ENCODE data around the gene THBS2. TPM values are rescaled to one million over a fixed set of nuclear protein-coding genes. Genes with fewer than 3 reads are reported as not detected.

The THBS2 gene
- total and polyA plus RNA-seq, 2 donors (not counting 3 experiments of a cell fraction or from before 2014, with no cell fraction given), result 0.08 TPM; not detected in 1

GRCh38 chr6:169225887-169226286, 27.8 kb downstream of the THBS2 start:
- intact Hi-C loops (cut with micrococcal nuclease), result no loop called here
- no peaks in the 10 kb centered on the region for H3K79me2 ChIP-seq (ENCODE audit: control insufficient read depth, insufficient read depth, low read length)
- ChIA-PET CTCF (no interaction called here), POLR2A (no interaction called here)
- TF ChIP-seq JUN (IDR thresholded peaks at IDR 0.05; ENCODE audit: borderline replicate concordance, insufficient read depth, insufficient read length, low read depth) (no peak), FOS (IDR thresholded peaks at IDR 0.05; ENCODE audit: borderline replicate concordance, insufficient read depth, low read length) (no peak), POLR2AphosphoS5 (IDR thresholded peaks at IDR 0.05; ENCODE audit: insufficient read depth, low read depth, low read length) (no peak), POLR2A (IDR thresholded peaks at IDR 0.05; ENCODE audit: low read depth, low read length) (no peak), GATA2 (IDR thresholded peaks at IDR 0.05; ENCODE audit: insufficient read depth, insufficient read length, low read depth, low read length) (no peak), CTCF (IDR thresholded peaks at IDR 0.05; ENCODE audit: extremely low read depth in 1 of 2, insufficient read depth in 1 of 2, low read depth in 1 of 2, low read length in 2 of 2) (no peak), MYC (IDR thresholded peaks at IDR 0.05; ENCODE audit: low read depth, low read length) (no peak), EZH2 (IDR thresholded peaks at IDR 0.05; ENCODE audit: borderline replicate concordance, low read depth, low read length, severe bottlenecking) (no peak)
- TF ChIP-seq, protein P1, sequence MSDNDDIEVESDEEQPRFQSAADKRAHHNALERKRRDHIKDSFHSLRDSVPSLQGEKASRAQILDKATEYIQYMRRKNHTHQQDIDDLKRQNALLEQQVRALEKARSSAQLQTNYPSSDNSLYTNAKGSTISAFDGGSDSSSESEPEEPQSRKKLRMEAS (IDR thresholded peaks at IDR 0.05; ENCODE audit: insufficient read depth, insufficient read length), result no peak
- dilution Hi-C loops (cut with MboI; ENCODE audit: extremely low pct_ligation_motif_present, low sequenced_read_pairs), result no loop called here
- no peaks in the 10 kb centered on the region for H3K4me1 ChIP-seq (ENCODE audit: control insufficient read depth, extremely low read depth, insufficient read depth, low read length)
- no peaks in the 10 kb centered on the region for H3K9me1 ChIP-seq (replicated peaks; ENCODE audit: control insufficient read depth, extremely low read depth, insufficient read depth, low read length)
- H3K27me3 ChIP-seq (ENCODE audit: control insufficient read depth in 2 of 2, insufficient read depth in 2 of 2, low read length in 2 of 2), result no peaks in the 10 kb centered on the region
- no peak overlapping the region for H3K27ac ChIP-seq (ENCODE audit: insufficient read depth, low read depth, low read length)
- no peaks in the 10 kb centered on the region for H4K20me1 ChIP-seq (replicated peaks; ENCODE audit: control insufficient read depth, extremely low read depth, insufficient read depth, low read length)
- no peak for FAIRE-seq
- no peak overlapping the region for H2AFZ ChIP-seq (ENCODE audit: low read depth, low read length)
- H3K4me3 ChIP-seq (replicated peaks in 1 of 3; ENCODE audit: insufficient read depth in 1 of 3, low read depth in 1 of 3, low read length in 3 of 3), result no peak overlapping the region
- no peak for DNase-seq (ENCODE audit: low read depth, low spot score)
- no peaks in the 10 kb centered on the region for H3K36me3 ChIP-seq (ENCODE audit: control insufficient read depth in 2 of 2, extremely low read depth in 1 of 2, insufficient read depth in 2 of 2, low read length in 2 of 2)
- H3K9ac ChIP-seq (replicated peaks; ENCODE audit: extremely low read depth, insufficient read depth, low read length), result no peak overlapping the region
- no TSS peak for BruUV-seq (replicated peaks)
- H3K9me3 ChIP-seq (replicated peaks; ENCODE audit: control insufficient read depth, insufficient read depth, low read length), result peaks cover 2% of the 10 kb centered on the region
- no peak overlapping the region for H3K4me2 ChIP-seq (ENCODE audit: insufficient read depth, low read length)
